GM08714 (cell line): ENCODE results near the gene C1orf159.

ENCODE experiments used
- H3K4me3 ChIP-seq: fragments of 200-500 bp; sonication (Bioruptor generic); 2 replicates; pipeline ENCODE4 v1.5.1; 2014; ENCODE audit warnings: mild to moderate bottlenecking, low read length, inconsistent platforms
- ZNF274 ChIP-seq: IDR thresholded peaks from 2 replicates; pipeline ENCODE4 v1.6.1; 2012; ENCODE audit warnings: mild to moderate bottlenecking, low read depth, low read length

The C1orf159 gene

GRCh38 chr1:1033731-1034438 lies 82.0 kb downstream of the C1orf159 start:
- no peak overlapping the region; the same call in 1 of the 2 replicates for H3K4me3 ChIP-seq
- TF ChIP-seq ZNF274, result no peak

GRCh38 chr1:1033009-1033587 lies 82.8 kb downstream of the C1orf159 start:
- peak overlapping the region; percentile 42; the same call in 1 of the 2 replicates for H3K4me3 ChIP-seq
- TF ChIP-seq ZNF274, result no peak

GRCh38 chr1:1032424-1032823 lies 83.5 kb downstream of the C1orf159 start:
- H3K4me3 ChIP-seq, result no peak overlapping the region
- TF ChIP-seq ZNF274, result no peak
